HG03520 (cell line): ENCODE measurements around the gene TGFBR1.

Experiments used
- ATAC-seq: cut with Tn5 transposase; IDR thresholded peaks from one replicate; pipeline ENCODE4 v1.9.1; 2021; ENCODE audit warnings: mild to moderate bottlenecking, moderate library complexity; ENCODE audit not compliant: unreplicated experiment

TGFBR1 gene

GRCh38 chr9:99130069-99130468 lies 25.2 kb downstream of the TGFBR1 start:
- peak; percentile 68 for ATAC-seq

GRCh38 chr9:99133145-99133544 lies 28.2 kb downstream of the TGFBR1 start:
- ATAC-seq: no peak

GRCh38 chr9:99134893-99135341 lies 30.0 kb downstream of the TGFBR1 start:
- ATAC-seq: no peak

GRCh38 chr9:99135456-99135855 lies 30.5 kb downstream of the TGFBR1 start:
- no peak for ATAC-seq

GRCh38 chr9:99137225-99137624 lies 32.3 kb downstream of the TGFBR1 start:
- no peak for ATAC-seq

GRCh38 chr9:99137891-99138290 lies 33.0 kb downstream of the TGFBR1 start:
- ATAC-seq: no peak

GRCh38 chr9:99138424-99139284 lies 33.7 kb downstream of the TGFBR1 start:
- no peak for ATAC-seq

- ATAC-seq: no peak
Measured at GRCh38 chr9:99139868-99140267, 35.0 kb downstream of the TGFBR1 start.

GRCh38 chr9:99140685-99141314 lies 35.9 kb downstream of the TGFBR1 start:
- no peak for ATAC-seq

GRCh38 chr9:99141849-99142248 lies 36.9 kb downstream of the TGFBR1 start:
- ATAC-seq: no peak

- no peak for ATAC-seq
Measured at GRCh38 chr9:99142275-99142674, 37.4 kb downstream of the TGFBR1 start.

- ATAC-seq: no peak
Measured at GRCh38 chr9:99143655-99144054, 38.7 kb downstream of the TGFBR1 start.

- no peak for ATAC-seq
Measured at GRCh38 chr9:99144966-99145365, 40.1 kb downstream of the TGFBR1 start.

- no peak for ATAC-seq
Measured at GRCh38 chr9:99146574-99146973, 41.7 kb downstream of the TGFBR1 start.

GRCh38 chr9:99147177-99147576 lies 42.3 kb downstream of the TGFBR1 start:
- no peak for ATAC-seq

- no peak for ATAC-seq
Measured at GRCh38 chr9:99150451-99151171, 45.7 kb downstream of the TGFBR1 start.

- no peak for ATAC-seq
Measured at GRCh38 chr9:99154356-99154755, 49.4 kb downstream of the TGFBR1 start.

GRCh38 chr9:99155736-99156135 lies 50.8 kb downstream of the TGFBR1 start:
- ATAC-seq: no peak

- ATAC-seq: no peak
Measured at GRCh38 chr9:99158629-99159028, 53.7 kb downstream of the TGFBR1 start.

- ATAC-seq: no peak
Measured at GRCh38 chr9:99160173-99160572, 55.3 kb downstream of the TGFBR1 start.

GRCh38 chr9:99162759-99163364 lies 57.9 kb downstream of the TGFBR1 start:
- no peak for ATAC-seq
